HG02571 (cell line): ENCODE data around the gene FIS1.

Experiments
- ATAC-seq: cut with Tn5 transposase; IDR thresholded peaks from one replicate; pipeline ENCODE4 v1.9.1; 2021; ENCODE audit warnings: mild to moderate bottlenecking, moderate library complexity; ENCODE audit not compliant: unreplicated experiment

FIS1 gene

GRCh38 chr7:101235050-101235449 is 9.8 kb downstream of the FIS1 start:
- no peak for ATAC-seq

- no peak for ATAC-seq
Observed at GRCh38 chr7:101234636-101235035, 10.2 kb downstream of the FIS1 start.

- ATAC-seq: no peak
Observed at GRCh38 chr7:101233907-101234547, 10.9 kb downstream of the FIS1 start.

- ATAC-seq: no peak
Observed at GRCh38 chr7:101232141-101232850, 12.6 kb downstream of the FIS1 start.

- no peak for ATAC-seq
Observed at GRCh38 chr7:101231644-101232043, 13.2 kb downstream of the FIS1 start.

GRCh38 chr7:101226721-101227120 is 18.2 kb downstream of the FIS1 start:
- ATAC-seq: no peak

GRCh38 chr7:101225650-101226049 is 19.2 kb downstream of the FIS1 start:
- no peak for ATAC-seq

- ATAC-seq: no peak
Observed at GRCh38 chr7:101223528-101223927, 21.4 kb downstream of the FIS1 start.

- ATAC-seq: no peak
Observed at GRCh38 chr7:101222275-101222830, 22.5 kb downstream of the FIS1 start.

- no peak for ATAC-seq
Observed at GRCh38 chr7:101220295-101220694, 24.6 kb downstream of the FIS1 start.

- ATAC-seq: peak; percentile 7
Observed at GRCh38 chr7:101218236-101219125, 26.4 kb downstream of the FIS1 start.

- ATAC-seq: peak; percentile 65
Observed at GRCh38 chr7:101217388-101218235, 27.3 kb downstream of the FIS1 start, which contains the start of the genes PLOD3 and ZNHIT1. PLOD3 (minus strand) TSS chr7:101217581; CDS start chr7:101217274, 307 bp downstream. ZNHIT1 (plus strand) TSS chr7:101218165; CDS start chr7:101218196, 31 bp downstream.

- ATAC-seq: peak; percentile 6
Observed at GRCh38 chr7:101216860-101217387, 28.0 kb downstream of the FIS1 start.

GRCh38 chr7:101216001-101216859 is 28.7 kb downstream of the FIS1 start:
- no peak for ATAC-seq

GRCh38 chr7:101212014-101212413 is 32.9 kb downstream of the FIS1 start:
- no peak for ATAC-seq

GRCh38 chr7:101211501-101211900 is 33.4 kb downstream of the FIS1 start:
- ATAC-seq: no peak

GRCh38 chr7:101210143-101210542 is 34.7 kb downstream of the FIS1 start:
- ATAC-seq: no peak

GRCh38 chr7:101208794-101209193 is 36.1 kb downstream of the FIS1 start:
- no peak for ATAC-seq

GRCh38 chr7:101207459-101207858 is 37.4 kb downstream of the FIS1 start:
- ATAC-seq: no peak
